Hematopoietic multipotent progenitor cell treated with erythropoietin and hydrocortisone succinate and interleukin-3 and kit ligand, for 4 days (in vitro differentiated cells): ENCODE measurements around the gene AP3B1.

Experiments
- DNase-seq: peaks from one replicate; pipeline ENCODE4 v3.0.0-alpha.2; 2015

AP3B1 gene

DNA sequence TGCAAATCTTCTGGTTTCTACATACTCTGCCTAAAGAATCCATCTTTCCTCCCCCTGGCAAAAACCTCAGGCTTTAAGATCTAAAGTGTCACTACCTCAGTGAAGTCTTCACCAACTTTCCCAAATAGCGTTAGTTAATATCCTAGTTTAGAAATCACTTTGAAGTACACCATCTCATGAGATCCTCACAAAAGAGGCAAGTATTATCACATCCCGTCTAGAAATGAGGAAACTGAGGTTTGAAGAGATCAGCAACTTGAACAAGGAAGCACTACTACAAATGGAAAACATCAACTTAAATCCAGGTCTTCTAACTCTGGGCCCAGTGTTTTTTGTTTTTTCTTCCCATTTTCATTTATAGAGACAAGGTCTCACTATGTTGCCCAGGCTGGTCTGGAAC is 4.6 kb downstream of the AP3B1 start:
- DNase-seq, result no peak

DNA sequence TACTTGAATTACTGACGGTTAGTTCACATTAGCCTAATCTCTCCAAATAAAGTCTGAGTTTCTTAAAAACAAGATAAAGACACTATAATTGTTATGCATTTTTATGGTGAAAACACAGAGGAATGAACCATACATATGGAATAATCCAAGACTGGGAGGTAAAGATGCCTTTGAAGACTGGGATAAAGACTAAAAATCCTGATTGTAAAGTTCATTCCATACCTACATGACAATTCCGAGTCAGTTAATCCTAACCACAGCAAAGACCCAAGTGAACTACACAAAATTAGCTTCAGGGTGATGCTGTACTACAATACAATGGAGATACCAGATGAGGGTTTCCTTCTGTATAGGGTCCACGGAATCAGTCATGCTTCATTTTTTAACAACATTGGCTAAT is 6.3 kb downstream of the AP3B1 start:
- no peak for DNase-seq

DNA sequence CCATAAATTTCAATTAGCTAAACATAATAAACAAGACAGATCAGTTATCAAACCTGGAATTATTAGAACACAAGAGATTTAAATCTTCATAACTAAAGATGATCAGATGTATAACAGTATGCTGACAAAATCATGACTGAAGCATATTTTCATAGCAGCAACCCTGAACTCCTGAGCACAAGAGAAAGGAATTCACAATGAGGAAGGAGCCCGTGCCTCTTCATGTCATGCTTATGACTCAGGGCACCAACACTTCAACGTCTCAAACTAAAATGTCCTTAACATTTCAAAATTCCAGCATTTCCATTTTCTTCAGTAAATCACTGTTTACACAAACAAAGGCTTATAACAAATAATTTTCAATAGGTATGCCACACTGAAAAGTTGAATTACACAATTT is 6.7 kb downstream of the AP3B1 start:
- no peak for DNase-seq

DNA sequence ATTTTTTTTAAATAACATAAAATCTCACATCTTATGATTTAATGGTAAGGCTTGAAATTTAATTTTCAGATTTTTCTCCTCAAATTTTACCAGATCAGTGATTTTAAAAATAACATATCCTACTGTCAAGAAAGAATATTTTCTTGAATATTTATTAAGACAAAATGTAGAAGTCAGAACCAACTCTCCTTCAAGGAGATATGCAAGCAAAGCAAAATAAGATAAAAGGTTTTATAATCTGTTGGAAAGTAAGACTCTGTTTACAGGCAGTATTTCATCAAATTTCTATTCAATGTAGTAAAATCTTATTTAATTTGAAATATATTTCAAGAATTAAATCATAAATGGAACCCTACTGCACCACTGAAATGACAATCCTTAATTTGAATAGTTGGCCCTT is 7.3 kb downstream of the AP3B1 start:
- DNase-seq, result no peak

DNA sequence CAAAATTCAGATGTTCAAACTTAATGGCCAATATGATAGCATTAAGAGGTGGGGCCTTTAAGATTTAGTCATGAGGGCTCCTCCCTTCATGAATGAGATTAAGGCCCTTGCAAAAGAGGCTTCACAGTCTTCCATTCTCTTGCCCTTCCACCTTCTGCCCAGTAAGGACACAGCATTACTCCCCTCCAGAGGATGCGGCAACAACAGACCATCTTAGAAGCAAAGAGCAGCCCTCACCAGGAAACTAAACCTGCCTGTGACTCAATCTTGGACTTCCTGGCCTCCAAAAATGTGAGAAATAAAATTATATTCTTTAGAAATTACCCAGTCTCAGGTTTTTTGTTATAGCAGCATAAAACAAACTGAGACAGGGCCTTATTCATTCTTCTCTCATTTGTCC is 8.2 kb downstream of the AP3B1 start:
- peak; percentile 45 for DNase-seq

DNA sequence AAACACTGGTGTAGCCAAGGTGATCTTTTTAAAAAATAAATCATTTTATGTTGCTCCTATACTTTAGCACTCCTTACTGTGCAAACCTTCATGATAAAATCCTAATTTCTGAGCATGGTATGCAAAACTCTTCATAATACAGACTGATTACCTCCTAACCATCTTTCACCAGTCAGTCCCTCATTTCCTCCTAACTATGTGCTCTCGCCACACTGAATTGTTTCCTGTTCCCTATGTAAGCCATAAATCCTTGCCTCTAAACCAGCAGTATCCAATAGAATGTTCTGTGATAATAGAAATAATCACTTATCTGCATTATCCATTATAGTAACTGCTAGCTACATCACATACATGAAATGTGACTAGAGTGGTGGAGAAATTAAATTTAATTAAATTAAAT is 10.7 kb downstream of the AP3B1 start:
- no peak for DNase-seq

DNA sequence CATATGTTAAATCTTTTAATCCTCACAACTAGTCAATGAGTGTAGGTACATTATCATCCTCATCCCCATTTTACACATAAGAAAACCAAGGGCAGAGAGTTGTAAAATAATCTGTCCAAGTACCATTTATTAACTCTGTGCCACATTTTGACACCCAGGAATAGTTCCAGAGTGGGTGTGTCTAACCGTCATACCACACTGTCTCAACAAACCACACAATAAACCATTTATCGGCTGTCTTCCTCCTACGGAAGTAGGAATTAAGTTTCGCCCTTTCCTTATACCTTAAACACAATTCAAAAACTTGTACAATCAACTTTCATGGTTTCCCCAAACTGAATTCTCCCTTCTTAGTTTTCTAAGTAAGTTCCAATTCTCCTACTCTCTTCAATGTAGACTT is 11.4 kb downstream of the AP3B1 start:
- DNase-seq, result no peak

DNA sequence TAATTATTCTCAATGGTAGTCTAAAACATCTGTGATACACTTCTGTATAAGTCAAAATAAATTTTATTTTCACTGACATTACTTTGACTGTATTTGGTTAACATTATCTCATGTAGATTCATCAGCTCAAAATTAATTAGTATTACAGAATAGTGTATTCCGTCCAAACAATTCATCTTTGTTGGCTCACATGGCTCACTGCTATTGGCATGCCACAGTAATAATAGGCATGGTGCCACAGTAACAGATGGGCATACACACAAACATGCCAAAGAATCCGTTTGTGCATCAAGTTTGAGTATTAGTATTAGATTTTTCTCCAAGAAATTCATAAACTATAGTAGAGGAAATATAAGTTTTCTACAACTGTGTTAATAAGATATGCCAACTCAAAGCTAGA is 14.2 kb downstream of the AP3B1 start:
- DNase-seq, result no peak

DNA sequence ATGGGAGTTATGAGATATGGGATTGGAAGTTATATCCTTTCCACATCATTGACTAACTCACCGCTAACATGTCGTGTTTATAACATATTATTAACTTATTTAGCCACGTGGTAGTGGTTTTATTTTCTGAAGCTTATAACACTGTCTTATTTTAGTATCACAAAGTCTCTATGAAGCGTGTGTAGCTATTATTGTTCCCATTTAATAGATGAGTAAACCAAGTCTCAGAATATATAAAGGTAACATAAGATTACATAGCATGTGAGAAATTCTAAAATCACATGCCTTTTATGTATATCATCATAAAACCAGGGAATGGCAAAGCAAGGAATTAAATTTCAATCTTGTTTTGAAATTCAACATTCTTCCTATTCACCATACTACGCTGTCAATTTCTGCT is 15.3 kb downstream of the AP3B1 start:
- no peak for DNase-seq

DNA sequence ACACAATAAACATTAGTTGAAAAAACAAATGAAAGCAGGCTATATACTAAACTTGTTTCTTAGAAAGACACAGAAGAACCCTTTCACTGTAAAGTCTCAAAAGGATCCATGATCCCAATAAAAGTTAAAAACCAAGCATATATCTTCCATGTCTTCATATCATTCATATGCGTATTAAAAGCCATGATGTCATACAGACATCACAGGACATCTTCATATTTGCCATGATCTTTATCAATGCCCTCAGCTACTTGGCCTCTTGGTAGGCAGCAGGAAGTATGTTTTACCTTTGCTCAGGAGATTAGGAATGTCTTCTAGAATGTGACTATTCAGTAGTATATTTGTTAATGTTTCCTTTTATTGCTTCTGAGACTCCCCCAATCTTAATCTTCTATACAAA is 16.8 kb downstream of the AP3B1 start:
- no peak for DNase-seq

DNA sequence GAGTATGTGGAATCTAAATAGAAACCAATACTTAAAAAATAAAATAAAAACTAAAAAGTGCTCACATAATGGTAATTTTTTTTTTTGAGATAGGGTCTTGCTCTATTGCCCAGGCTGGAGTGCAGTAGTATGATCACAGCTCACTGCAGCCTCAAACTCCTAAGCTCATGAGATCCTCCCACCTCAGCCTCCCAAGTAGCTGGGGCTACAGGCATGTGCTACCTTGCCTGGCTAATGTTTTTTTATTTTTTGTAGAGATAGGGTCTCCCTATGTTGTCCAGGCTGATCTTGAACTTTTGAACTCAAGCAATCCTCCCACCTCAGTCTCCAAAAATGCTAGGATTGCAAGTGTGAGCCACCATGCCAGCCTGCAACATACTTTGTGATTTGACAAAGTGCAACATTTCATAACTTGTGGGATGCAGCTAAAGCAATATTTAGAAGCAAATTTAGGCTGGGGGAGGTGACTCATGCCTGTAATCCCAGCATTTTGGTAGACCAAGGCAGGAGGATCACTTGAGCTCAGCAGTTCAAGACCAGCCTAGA is 18.4 kb downstream of the AP3B1 start:
- DNase-seq, result no peak

DNA sequence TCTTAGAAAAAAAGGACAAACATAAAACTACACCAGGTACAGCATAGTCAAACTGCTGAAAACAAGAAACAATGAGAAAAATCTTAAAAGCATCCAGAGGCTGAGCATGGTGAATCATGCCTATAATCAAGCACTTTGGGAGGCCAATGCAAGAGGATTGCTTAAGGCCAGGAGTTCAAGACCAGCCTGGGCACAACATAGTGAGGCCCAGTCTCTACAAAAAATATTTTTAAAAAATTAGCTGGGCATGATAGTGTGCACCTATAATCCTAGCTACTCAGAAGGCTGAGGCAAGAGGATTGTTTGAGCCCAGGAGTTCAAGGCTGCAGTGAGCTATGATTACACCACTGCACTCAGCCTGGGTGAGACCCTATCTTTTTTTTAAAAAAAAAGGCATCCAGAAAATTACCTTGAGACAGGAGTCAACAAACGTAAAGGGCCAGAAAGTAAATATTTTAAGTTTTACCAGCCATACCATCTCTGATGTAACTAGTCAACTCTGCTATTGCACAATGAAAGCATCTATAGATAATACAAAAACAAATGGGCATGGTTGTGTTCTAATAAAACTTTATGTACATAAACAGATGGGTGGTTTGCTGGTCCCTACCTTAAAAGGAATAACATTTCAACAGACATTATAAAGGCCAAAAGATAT is 19.8 kb downstream of the AP3B1 start:
- DNase-seq, result no peak

DNA sequence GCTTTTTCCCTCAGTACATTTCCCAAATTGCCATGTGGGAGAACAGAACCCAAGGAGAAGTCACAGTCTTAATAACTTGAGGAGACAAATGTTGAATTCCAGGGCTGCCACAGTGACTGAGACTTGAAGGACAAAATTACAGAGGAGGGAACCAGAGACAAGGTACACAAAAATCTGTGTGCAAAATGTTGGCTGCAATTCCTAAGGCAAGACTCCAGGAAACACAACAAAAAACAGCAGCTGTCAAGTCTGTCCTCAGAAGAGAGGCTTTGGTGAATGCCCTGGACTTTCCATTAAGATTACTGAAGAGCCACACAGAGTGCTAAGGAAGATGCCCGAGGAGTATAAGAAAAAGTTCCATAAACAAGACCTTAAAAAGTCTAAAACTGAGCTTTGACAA is 21.1 kb downstream of the AP3B1 start:
- DNase-seq, result no peak

DNA sequence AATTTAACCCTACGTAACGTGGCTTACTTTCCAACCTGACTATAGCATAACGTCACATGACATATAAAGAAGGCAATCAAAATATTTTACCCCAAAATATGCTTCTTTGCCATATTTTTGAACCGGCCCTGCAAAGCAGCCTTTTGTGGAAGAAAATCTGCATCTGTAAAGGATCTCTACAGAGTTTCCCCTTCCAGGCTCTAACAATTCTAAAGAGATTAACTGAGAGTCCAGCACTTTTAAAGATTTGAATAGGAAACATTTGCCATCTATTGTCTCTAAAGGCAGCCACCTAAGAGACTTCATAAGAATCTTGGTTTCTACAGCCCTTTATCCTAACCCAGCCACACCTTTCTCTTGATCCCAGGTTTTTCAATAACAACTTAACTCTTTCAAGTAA is 22.7 kb downstream of the AP3B1 start:
- DNase-seq, result no peak

DNA sequence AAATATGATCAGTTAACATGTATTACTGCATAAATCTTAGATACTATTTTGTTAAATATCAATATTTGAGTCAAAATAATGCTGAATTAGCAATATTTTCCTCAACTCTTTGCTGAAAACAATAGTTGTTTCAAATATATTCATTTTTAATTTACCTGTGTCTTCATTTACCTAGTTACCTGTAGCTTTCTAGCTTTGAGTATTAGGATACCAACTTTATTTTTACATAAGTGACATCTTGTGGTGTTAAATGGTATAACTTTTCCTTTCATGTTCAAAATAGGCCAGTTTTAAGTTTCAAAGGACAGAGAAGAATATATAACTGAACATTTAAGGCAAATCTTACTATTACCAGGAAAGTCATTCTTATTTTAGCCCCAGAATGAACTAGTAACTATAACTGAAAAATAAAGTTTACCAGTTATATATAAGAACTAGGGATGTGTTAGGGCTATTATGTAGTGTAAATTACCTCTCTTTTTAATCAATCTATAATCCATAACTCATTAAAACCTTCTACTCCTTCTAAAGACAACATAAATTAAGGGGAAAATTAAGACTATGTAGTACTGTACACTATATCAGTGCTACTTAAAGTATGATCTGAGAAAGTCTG is 25.3 kb downstream of the AP3B1 start:
- DNase-seq, result peak; percentile 49

DNA sequence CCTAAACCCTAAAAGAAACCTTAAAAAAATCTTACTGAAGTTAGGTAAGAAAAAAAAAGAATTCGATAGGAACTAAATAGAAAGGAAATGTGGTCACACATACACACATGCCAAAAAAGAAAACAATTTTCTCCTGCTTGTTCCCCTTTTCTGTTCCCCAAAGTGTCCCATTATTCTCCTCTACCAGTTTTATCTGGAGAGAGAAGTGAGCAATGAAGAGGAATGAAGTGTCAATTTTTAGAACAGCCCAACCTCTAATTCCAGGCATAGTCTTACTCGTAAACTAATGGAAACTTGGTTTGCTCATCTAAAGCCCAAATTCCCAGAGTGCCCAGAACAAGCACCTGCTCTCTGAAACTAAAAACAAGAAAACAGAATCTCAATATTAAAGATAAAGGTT is 26.1 kb downstream of the AP3B1 start:
- peak; percentile 18 for DNase-seq

DNA sequence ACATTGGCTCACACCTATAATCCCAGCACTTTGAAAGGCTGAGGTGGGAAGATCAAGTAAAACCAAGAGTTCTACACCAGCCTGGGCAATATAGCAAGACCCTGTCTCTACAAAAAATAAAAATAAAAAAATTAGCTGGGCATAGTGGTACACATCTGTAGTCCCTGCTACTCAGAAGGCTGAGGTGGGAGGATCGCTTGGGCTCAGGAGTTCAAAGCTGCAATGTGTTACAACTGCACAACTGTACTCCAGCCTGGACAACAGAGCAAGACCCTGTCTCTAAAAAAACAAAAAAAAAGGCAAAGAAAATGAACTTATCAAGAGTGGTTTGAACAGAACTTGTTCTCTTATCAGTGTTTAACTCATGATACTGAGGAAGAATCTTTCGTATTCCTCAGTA is 29.3 kb downstream of the AP3B1 start:
- DNase-seq, result no peak

DNA sequence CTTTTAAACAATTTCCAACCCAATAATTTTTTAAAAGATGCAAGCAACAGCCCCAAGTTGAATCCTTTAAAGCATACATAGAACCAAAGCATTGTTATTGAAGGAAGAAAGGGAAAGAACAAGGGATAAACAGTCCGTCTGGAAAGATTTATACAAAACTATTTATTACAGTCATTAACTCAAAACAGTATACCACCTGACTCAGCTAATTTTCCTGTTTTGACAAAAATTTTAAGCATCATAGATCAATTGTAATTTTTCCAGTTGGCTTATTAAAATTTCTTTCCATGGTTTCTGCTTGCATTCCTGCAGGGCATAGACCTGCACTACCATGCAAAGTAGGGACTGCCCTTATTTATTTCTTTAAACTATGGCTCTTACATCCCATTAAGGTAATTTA is 29.9 kb downstream of the AP3B1 start:
- DNase-seq, result no peak

DNA sequence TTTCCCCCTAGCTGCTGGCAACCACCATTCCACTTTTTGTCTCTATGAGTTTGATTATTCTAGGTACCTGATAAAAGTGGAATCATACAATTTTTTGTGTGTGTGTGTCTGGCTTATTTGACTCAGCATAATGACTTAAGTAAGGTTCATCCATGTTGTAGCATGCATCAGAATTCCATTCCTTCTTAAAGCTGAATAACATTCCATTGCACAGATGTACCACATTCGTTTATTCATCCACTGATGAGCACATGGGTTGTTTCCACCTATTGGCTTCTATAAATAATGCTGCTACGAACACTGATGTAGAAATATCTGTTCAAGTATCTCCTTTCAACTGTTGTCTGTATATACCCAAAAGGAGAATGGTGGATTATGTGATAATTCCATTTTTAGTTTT is 33.7 kb downstream of the AP3B1 start:
- no peak for DNase-seq

DNA sequence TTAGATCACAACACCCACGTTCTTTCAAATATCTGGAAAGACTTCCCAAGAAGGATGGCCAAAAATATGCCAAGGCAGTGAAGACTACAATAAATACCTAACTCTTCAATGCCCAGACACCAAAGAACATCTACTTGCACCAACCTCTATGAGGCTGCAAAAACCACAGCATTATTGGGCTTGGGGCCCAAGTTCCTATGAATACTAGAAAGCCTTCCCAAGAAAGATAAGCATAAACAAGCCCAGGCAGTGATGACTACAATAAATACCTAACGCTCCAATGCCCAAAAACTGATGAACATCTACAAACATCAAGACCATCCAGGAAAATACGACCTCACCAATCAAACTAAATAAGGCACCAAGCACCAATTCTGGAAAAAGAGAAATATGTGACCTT is 41.3 kb downstream of the AP3B1 start:
- no peak for DNase-seq

DNA sequence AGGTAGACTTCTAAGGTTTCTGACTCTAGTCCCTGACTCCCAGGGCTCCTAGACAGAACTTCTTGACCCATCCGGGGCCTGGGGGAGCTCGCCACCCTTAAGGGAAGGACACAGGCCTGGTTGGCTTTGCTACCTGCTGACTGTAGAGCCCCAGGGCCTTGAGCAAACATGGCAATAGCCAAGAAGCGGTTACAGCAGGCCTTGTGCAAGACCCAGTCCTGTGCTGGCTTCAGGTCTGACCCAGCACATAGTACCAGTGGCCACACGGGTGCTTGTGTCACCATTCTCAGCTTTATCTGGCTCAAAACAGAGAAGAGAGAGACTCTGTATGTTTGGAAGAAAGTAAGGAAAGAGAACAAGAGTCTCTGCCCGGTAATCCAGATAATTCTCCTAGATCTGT is 41.8 kb downstream of the AP3B1 start:
- no peak for DNase-seq

DNA sequence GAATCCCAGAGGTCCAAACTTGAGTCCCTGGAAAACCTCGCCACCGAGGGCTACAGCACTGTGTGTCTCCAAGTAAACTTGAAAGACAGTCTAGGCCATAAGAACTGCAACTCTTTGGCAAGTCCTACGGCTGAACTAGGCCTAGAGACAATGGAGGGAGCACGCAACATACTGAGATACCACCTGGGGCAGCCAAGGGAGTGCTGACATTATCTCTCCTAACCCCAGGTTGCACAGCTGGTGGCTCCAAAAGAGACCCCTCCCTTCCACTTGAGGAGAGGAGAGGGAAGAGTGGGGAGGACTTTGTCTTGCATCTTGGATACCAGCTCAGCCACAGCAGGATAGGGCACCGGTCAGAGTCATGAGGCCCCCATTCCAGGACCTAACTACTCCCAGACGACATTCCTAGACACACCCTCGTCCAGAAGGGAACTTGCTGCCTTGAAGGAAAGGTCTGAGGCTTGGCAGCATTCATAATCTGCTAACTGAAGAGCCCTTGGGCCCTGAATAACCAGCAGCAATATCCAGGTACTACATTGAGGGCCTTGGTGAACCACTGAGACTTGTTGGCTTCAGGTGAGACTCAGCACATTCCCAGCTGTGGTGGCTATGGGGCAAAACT is 42.7 kb downstream of the AP3B1 start:
- DNase-seq, result no peak

DNA sequence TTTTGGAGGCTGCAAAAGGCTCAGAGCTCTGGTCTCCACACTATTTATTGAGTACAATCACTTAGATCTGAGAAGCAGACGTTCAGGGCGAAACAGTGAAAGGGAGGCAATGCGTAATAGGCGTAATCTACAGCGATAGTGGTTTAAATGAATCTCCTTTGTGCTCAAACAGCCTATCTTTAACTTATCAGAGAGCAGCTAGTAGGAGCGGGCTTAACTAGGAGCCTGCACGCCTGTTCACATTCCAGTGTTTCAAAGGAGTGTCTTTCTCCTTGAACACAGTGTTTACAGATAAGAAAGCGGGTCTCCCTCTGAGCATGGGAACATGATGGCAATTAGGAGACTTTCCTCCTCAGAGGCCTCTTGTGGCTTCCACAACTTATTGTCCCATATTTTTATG is 49.4 kb downstream of the AP3B1 start:
- DNase-seq, result peak; percentile 21

DNA sequence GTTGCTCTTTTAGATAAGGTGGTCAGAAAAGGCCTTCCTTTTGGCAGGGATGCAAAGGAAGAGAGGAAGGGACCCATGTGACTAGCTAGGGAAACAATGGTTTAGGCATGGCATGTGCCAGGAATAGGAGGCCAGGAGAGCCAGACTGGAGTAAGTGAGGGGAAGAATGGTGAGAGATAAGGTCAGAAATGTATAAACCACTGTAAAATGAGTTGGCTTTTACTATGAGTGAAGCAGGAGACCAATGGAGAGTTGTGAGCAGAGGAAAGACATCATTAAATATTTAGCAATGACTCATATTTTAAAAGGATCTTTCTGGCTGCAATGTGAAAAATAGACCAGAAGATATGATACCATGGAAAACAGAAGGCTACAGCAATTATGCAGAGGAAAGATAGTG is 50.9 kb downstream of the AP3B1 start:
- peak; percentile 5 for DNase-seq

DNA sequence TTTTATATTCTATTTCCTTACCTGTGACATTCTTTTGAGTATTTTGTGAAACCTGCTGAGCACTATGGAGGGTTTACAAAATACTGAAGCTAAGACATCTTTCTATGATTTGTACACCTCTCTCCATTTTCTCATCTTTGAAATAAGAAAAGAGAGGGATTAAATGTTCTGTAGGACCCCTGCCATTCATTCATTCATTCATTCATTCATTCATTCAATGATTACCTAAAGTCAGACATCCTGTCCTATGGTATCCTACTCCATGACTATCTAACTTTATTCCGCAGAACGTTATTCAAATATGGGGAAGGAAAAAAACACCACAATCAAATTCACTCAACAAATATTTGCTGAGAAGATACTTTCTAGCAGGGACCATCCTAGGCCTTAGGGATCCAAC is 51.4 kb downstream of the AP3B1 start:
- no peak for DNase-seq
